ENCODE results near the gene SRGAP3.

- TF ChIP-seq TCF3 (IDR thresholded peaks at IDR 0.05; ENCODE audit: borderline replicate concordance, insufficient read depth, low read depth, low read length) (no peak), NFYB (IDR thresholded peaks at IDR 0.05; ENCODE audit: insufficient read depth, low read depth, low read length) (no peak), IKZF1 (conservative IDR thresholded peaks at IDR 0.05) (no peak), SKIL (IDR thresholded peaks at IDR 0.05; ENCODE audit: low read depth, poor library complexity, severe bottlenecking) (no peak), NR2C2 (IDR thresholded peaks at IDR 0.05; ENCODE audit: borderline replicate concordance, control insufficient read depth, insufficient read length, low read depth) (no peak), CTCF (IDR thresholded peaks at IDR 0.05 in 2 of 3, conservative IDR thresholded peaks at IDR 0.05 in 1 of 3; ENCODE audit: control insufficient read depth in 2 of 3, extremely low read depth in 1 of 3, insufficient read depth in 1 of 3, low read depth in 3 of 3, low read length in 3 of 3) (no peak), KAT2A (conservative IDR thresholded peaks at IDR 0.05; ENCODE audit: control insufficient read depth, low read depth, low read length) (no peak)
Measured at GRCh38 chr3:9077029-9077428, 172.4 kb downstream of the SRGAP3 start.
